Measurements from ENCODE around the gene ABCD1.
"Not testable (repeated sequence)": the region's sequence is repeated elsewhere in the genome, so short reads cannot be mapped to it uniquely, and the experiment has no call there.

The ABCD1 gene

GRCh38 chrX:153694256-153694655, 30.4 kb upstream of the ABCD1 start:
- not testable (repeated sequence) for DNase-seq (ENCODE audit: low spot score)

GRCh38 chrX:153694687-153695270, 29.9 kb upstream of the ABCD1 start:
- DNase-seq (ENCODE audit: low spot score): no peak

GRCh38 chrX:153696100-153696499, 28.6 kb upstream of the ABCD1 start:
- DNase-seq (ENCODE audit: low spot score): no peak

- not testable (repeated sequence) for DNase-seq (ENCODE audit: low spot score)
Measured at GRCh38 chrX:153696538-153696937, 28.1 kb upstream of the ABCD1 start.

GRCh38 chrX:153696986-153697722, 27.5 kb upstream of the ABCD1 start:
- not testable (repeated sequence) for DNase-seq (ENCODE audit: low spot score)

- no peak for DNase-seq (ENCODE audit: low spot score)
Measured at GRCh38 chrX:153697924-153698865, 26.5 kb upstream of the ABCD1 start.

GRCh38 chrX:153699210-153699783, 25.4 kb upstream of the ABCD1 start:
- DNase-seq (ENCODE audit: low spot score): not testable (repeated sequence)

GRCh38 chrX:153699784-153700371, 24.8 kb upstream of the ABCD1 start:
- DNase-seq (ENCODE audit: low spot score): not testable (repeated sequence)

- DNase-seq (ENCODE audit: low spot score): no peak
Measured at GRCh38 chrX:153700376-153700945, 24.2 kb upstream of the ABCD1 start.

GRCh38 chrX:153700967-153701366, 23.7 kb upstream of the ABCD1 start:
- DNase-seq (ENCODE audit: low spot score): no peak

GRCh38 chrX:153701706-153702105, 22.9 kb upstream of the ABCD1 start:
- no peak for DNase-seq (ENCODE audit: low spot score)

GRCh38 chrX:153702336-153703035, 22.2 kb upstream of the ABCD1 start:
- no peak for DNase-seq (ENCODE audit: low spot score)

- DNase-seq (ENCODE audit: low spot score): no peak
Measured at GRCh38 chrX:153703036-153703370, 21.7 kb upstream of the ABCD1 start.

- DNase-seq (ENCODE audit: low spot score): no peak
Measured at GRCh38 chrX:153704021-153704526, 20.6 kb upstream of the ABCD1 start.

GRCh38 chrX:153704631-153705402, 19.8 kb upstream of the ABCD1 start:
- DNase-seq (ENCODE audit: low spot score): not testable (repeated sequence)

GRCh38 chrX:153705403-153706060, 19.1 kb upstream of the ABCD1 start:
- DNase-seq (ENCODE audit: low spot score): not testable (repeated sequence)

- no peak for DNase-seq (ENCODE audit: low spot score)
Measured at GRCh38 chrX:153706799-153707198, 17.9 kb upstream of the ABCD1 start.

- DNase-seq (ENCODE audit: low spot score): no peak
Measured at GRCh38 chrX:153707406-153707805, 17.2 kb upstream of the ABCD1 start.

- DNase-seq (ENCODE audit: low spot score): peak; percentile 69
Measured at GRCh38 chrX:153708415-153708814, 16.2 kb upstream of the ABCD1 start.

All from AG20443 (cell line).